Neural progenitor cell (in vitro differentiated cells): ENCODE data around the gene LRIG3. TPM values are rescaled to one million over a fixed set of nuclear protein-coding genes. Genes with fewer than 3 reads are reported as not detected.

Experiments
- DNase-seq: peaks from one replicate; pipeline ENCODE4 v3.0.0-alpha.2; 2016; ENCODE audit warnings: low spot score
- H2AFZ ChIP-seq: fragments of 200-600 bp; sonication (generic); replicated peaks from 2 replicates; pipeline ENCODE4 v1.6.1; 2016; ENCODE audit warnings: antibody characterized with exemption
- H3F3A ChIP-seq: fragments of 200-600 bp; sonication (generic); 2 replicates; pipeline ENCODE4 v1.6.1; 2016; ENCODE audit warnings: antibody characterized with exemption, low read depth
- H3K27ac ChIP-seq: fragments of 200-600 bp; sonication (generic); 2 replicates; pipeline ENCODE4 v1.5.1; 2016; ENCODE audit warnings: mild to moderate bottlenecking
- H3K27me3 ChIP-seq: fragments of 200-600 bp; sonication (generic); 2 replicates; pipeline ENCODE4 v1.6.1; 2016; ENCODE audit warnings: mild to moderate bottlenecking, moderate library complexity
- H3K36me3 ChIP-seq: fragments of 200-600 bp; sonication (generic); 2 replicates; pipeline ENCODE4 v1.5.1; 2016
- H3K4me1 ChIP-seq: fragments of 200-600 bp; sonication (generic); 2 replicates; pipeline ENCODE4 v1.6.1; 2016; ENCODE audit warnings: mixed run types
- H3K4me2 ChIP-seq: fragments of 200-600 bp; sonication (generic); 2 replicates; pipeline ENCODE4 v1.6.1; 2016
- H3K4me3 ChIP-seq: fragments of 200-600 bp; sonication (generic); 2 replicates; pipeline ENCODE4 v1.5.1; 2016
- H3K79me2 ChIP-seq: fragments of 200-600 bp; sonication (generic); 2 replicates; pipeline ENCODE4 v1.6.1; 2016; ENCODE audit warnings: low read depth
- H3K9ac ChIP-seq: fragments of 200-600 bp; sonication (generic); 2 replicates; pipeline ENCODE4 v1.6.1; 2016
- H3K9me3 ChIP-seq: fragments of 200-600 bp; sonication (generic); 2 replicates; pipeline ENCODE4 v1.5.1; 2016; ENCODE audit warnings: low read depth
- H4K20me1 ChIP-seq: fragments of 200-600 bp; sonication (generic); 2 replicates; pipeline ENCODE4 v1.6.1; 2016; ENCODE audit warnings: low read depth
- H3K27ac Mint-ChIP-seq: 3 replicates; pipeline ENCODE4 v1.8.0; 2021; ENCODE audit warnings: mixed read lengths
- H3K27me3 Mint-ChIP-seq: 2 replicates; pipeline ENCODE4 v1.8.0; 2022; ENCODE audit warnings: low read depth, mild to moderate bottlenecking, inconsistent platforms, moderate library complexity, mixed read lengths; ENCODE audit not compliant: insufficient read depth
- H3K36me3 Mint-ChIP-seq: 3 replicates; pipeline ENCODE4 v1.8.0; 2021; ENCODE audit warnings: mixed read lengths
- H3K4me1 Mint-ChIP-seq: 3 replicates; pipeline ENCODE4 v1.8.0; 2021; ENCODE audit warnings: mixed read lengths
- H3K4me3 Mint-ChIP-seq: 3 replicates; pipeline ENCODE4 v1.8.0; 2021; ENCODE audit warnings: mild to moderate bottlenecking, moderate library complexity, mixed read lengths
- H3K9me3 Mint-ChIP-seq: 3 replicates; pipeline ENCODE4 v1.8.0; 2020; ENCODE audit warnings: mixed read lengths
- CTCF ChIP-seq: fragments of 200-600 bp; sonication (generic); IDR thresholded peaks from 2 replicates; pipeline ENCODE4 v1.5.1; 2017; ENCODE audit warnings: antibody characterized with exemption, mild to moderate bottlenecking
- EZH2 ChIP-seq: fragments of 200-600 bp; sonication (generic); IDR thresholded peaks from 2 replicates; pipeline ENCODE4 v1.6.1; 2017; ENCODE audit warnings: antibody characterized with exemption, mild to moderate bottlenecking, moderate library complexity
- EZH2phosphoT487 ChIP-seq: fragments of 200-600 bp; sonication (generic); IDR thresholded peaks from 2 replicates; pipeline ENCODE4 v1.6.1; 2017; ENCODE audit warnings: antibody characterized with exemption
- total RNA-seq: library from RNA; depleted of rRNA; stranded (reverse); fragments of >200 nt; gene quantifications from 2 replicates; pipeline ENCODE4 v1.2.3, GENCODE V29; 2015; ENCODE audit warnings: low replicate concordance

Gene LRIG3
- total RNA-seq, 1 donor from 2014 or later, result 67.5 TPM

GRCh38 chr12:58870595-58870994 is 49.7 kb downstream of the LRIG3 start:
- peaks cover 34% of the 10 kb centered on the region for H3K36me3 ChIP-seq
- no peaks in the 10 kb centered on the region for H3K79me2 ChIP-seq
- TF ChIP-seq EZH2, result no peak
- no peak for TF ChIP-seq EZH2phosphoT487
- no peak for TF ChIP-seq CTCF
- no peaks in the 10 kb centered on the region for H3K27me3 ChIP-seq
- H3K4me1 ChIP-seq, result no peaks in the 10 kb centered on the region
- H3K36me3 Mint-ChIP-seq, result peaks cover 44% of the 10 kb centered on the region
- no peaks in the 10 kb centered on the region for H3K27me3 Mint-ChIP-seq
- no peaks in the 10 kb centered on the region for H3K9me3 ChIP-seq
- H3K4me2 ChIP-seq, result no peak overlapping the region
- H3F3A ChIP-seq, result no peaks in the 10 kb centered on the region
- H3K4me1 Mint-ChIP-seq, result no peaks in the 10 kb centered on the region
- no peak overlapping the region for H3K27ac Mint-ChIP-seq
- DNase-seq, result no peak
- no peak overlapping the region for H2AFZ ChIP-seq
- no peaks in the 10 kb centered on the region for H3K9me3 Mint-ChIP-seq
- no peak overlapping the region for H3K27ac ChIP-seq
- no peak overlapping the region for H3K9ac ChIP-seq
- H4K20me1 ChIP-seq, result no peaks in the 10 kb centered on the region
- H3K4me3 ChIP-seq, result no peak overlapping the region
- no peak overlapping the region for H3K4me3 Mint-ChIP-seq

- H3K36me3 ChIP-seq, result no peaks in the 10 kb centered on the region
- H3K4me1 ChIP-seq, result peaks cover 7% of the 10 kb centered on the region
- Mint-ChIP-seq H3K27me3 (peaks cover 2% of the 10 kb centered on the region), H3K27ac (no peak overlapping the region), H3K4me3 (no peak overlapping the region), H3K36me3 (peaks cover 2% of the 10 kb centered on the region), H3K4me1 (no peaks in the 10 kb centered on the region), H3K9me3 (no peaks in the 10 kb centered on the region)
- no peak overlapping the region for H3K4me2 ChIP-seq
- H3K9me3 ChIP-seq, result no peaks in the 10 kb centered on the region
- no peak overlapping the region for H3K9ac ChIP-seq
- no peak overlapping the region for H3K27ac ChIP-seq
- no peak overlapping the region for H3K4me3 ChIP-seq
- no peak for DNase-seq
- H2AFZ ChIP-seq, result no peak overlapping the region
- H3F3A ChIP-seq, result no peaks in the 10 kb centered on the region
- H4K20me1 ChIP-seq, result no peaks in the 10 kb centered on the region
- H3K27me3 ChIP-seq, result no peaks in the 10 kb centered on the region
- H3K79me2 ChIP-seq, result no peaks in the 10 kb centered on the region
- no peak for TF ChIP-seq CTCF
- no peak for TF ChIP-seq EZH2phosphoT487
- no peak for TF ChIP-seq EZH2
These were observed 59.5 kb downstream of the LRIG3 start for GRCh38 chr12:58860788-58861240.

- Histone ChIP-seq H3K9me3 (no peaks in the 10 kb centered on the region), H3K27ac (no peak overlapping the region), H2AFZ (no peak overlapping the region), H4K20me1 (no peaks in the 10 kb centered on the region), H3K27me3 (no peaks in the 10 kb centered on the region), H3K79me2 (no peaks in the 10 kb centered on the region), H3K4me3 (no peak overlapping the region), H3K4me2 (no peak overlapping the region), H3K36me3 (no peaks in the 10 kb centered on the region), H3K4me1 (peaks cover 7% of the 10 kb centered on the region), H3K9ac (no peak overlapping the region), H3F3A (no peaks in the 10 kb centered on the region)
- H3K9me3 Mint-ChIP-seq, result no peaks in the 10 kb centered on the region
- TF ChIP-seq EZH2 (no peak), EZH2phosphoT487 (no peak), CTCF (no peak)
- no peaks in the 10 kb centered on the region for H3K4me1 Mint-ChIP-seq
- peaks cover under 1% of the 10 kb centered on the region for H3K27me3 Mint-ChIP-seq
- H3K4me3 Mint-ChIP-seq, result no peak overlapping the region
- H3K27ac Mint-ChIP-seq, result no peak overlapping the region
- DNase-seq, result no peak
- H3K36me3 Mint-ChIP-seq, result no peaks in the 10 kb centered on the region
These were observed 60.1 kb downstream of the LRIG3 start for GRCh38 chr12:58860056-58860787.
